ENCODE results near the gene CLASP2.

Gene CLASP2

GRCh38 chr3:33526787-33527186 is 191.3 kb downstream of the CLASP2 start:
- Histone ChIP-seq H3K4me1 (ENCODE audit: control insufficient read depth, insufficient read depth, low read length) (no peaks in the 10 kb centered on the region), H3K4me3 (ENCODE audit: low read depth, low read length) (no peak overlapping the region), H3K9ac (ENCODE audit: low read depth, low read length) (no peak overlapping the region), H3K36me3 (ENCODE audit: control insufficient read depth, insufficient read depth, low read length) (no peaks in the 10 kb centered on the region), H3K27me3 (ENCODE audit: control insufficient read depth, insufficient read depth, low read length) (no peaks in the 10 kb centered on the region), H3K9me3 (ENCODE audit: control insufficient read depth, insufficient read depth, low read length) (no peaks in the 10 kb centered on the region)

- H3K36me3 ChIP-seq (ENCODE audit: control insufficient read depth, insufficient read depth, low read length) = no peaks in the 10 kb centered on the region
- H3K27me3 ChIP-seq (ENCODE audit: control insufficient read depth, insufficient read depth, low read length) = no peaks in the 10 kb centered on the region
- H3K9ac ChIP-seq (ENCODE audit: low read depth, low read length) = no peak overlapping the region
- H3K9me3 ChIP-seq (ENCODE audit: control insufficient read depth, insufficient read depth, low read length) = no peaks in the 10 kb centered on the region
- H3K4me1 ChIP-seq (ENCODE audit: control insufficient read depth, insufficient read depth, low read length) = no peaks in the 10 kb centered on the region
- H3K4me3 ChIP-seq (ENCODE audit: low read depth, low read length) = no peak overlapping the region
Observed at GRCh38 chr3:33525232-33525631, 192.8 kb downstream of the CLASP2 start.

- H3K9ac ChIP-seq (ENCODE audit: low read depth, low read length) = no peak overlapping the region
- no peaks in the 10 kb centered on the region for H3K36me3 ChIP-seq (ENCODE audit: control insufficient read depth, insufficient read depth, low read length)
- no peaks in the 10 kb centered on the region for H3K9me3 ChIP-seq (ENCODE audit: control insufficient read depth, insufficient read depth, low read length)
- no peaks in the 10 kb centered on the region for H3K27me3 ChIP-seq (ENCODE audit: control insufficient read depth, insufficient read depth, low read length)
- no peaks in the 10 kb centered on the region for H3K4me1 ChIP-seq (ENCODE audit: control insufficient read depth, insufficient read depth, low read length)
- H3K4me3 ChIP-seq (ENCODE audit: low read depth, low read length) = no peak overlapping the region
Observed at GRCh38 chr3:33523093-33523667, 194.9 kb downstream of the CLASP2 start.

- Histone ChIP-seq H3K27me3 (ENCODE audit: control insufficient read depth, insufficient read depth, low read length) (no peaks in the 10 kb centered on the region), H3K9ac (ENCODE audit: low read depth, low read length) (no peak overlapping the region), H3K4me1 (ENCODE audit: control insufficient read depth, insufficient read depth, low read length) (no peaks in the 10 kb centered on the region), H3K9me3 (ENCODE audit: control insufficient read depth, insufficient read depth, low read length) (no peaks in the 10 kb centered on the region), H3K36me3 (ENCODE audit: control insufficient read depth, insufficient read depth, low read length) (no peaks in the 10 kb centered on the region), H3K4me3 (ENCODE audit: low read depth, low read length) (no peak overlapping the region)
Observed at GRCh38 chr3:33521736-33522135, 196.3 kb downstream of the CLASP2 start.

- Histone ChIP-seq H3K9me3 (ENCODE audit: control insufficient read depth, insufficient read depth, low read length) (no peaks in the 10 kb centered on the region), H3K4me3 (ENCODE audit: low read depth, low read length) (no peak overlapping the region), H3K27me3 (ENCODE audit: control insufficient read depth, insufficient read depth, low read length) (no peaks in the 10 kb centered on the region), H3K9ac (ENCODE audit: low read depth, low read length) (no peak overlapping the region), H3K36me3 (ENCODE audit: control insufficient read depth, insufficient read depth, low read length) (peaks cover 7% of the 10 kb centered on the region), H3K4me1 (ENCODE audit: control insufficient read depth, insufficient read depth, low read length) (no peaks in the 10 kb centered on the region)
Observed at GRCh38 chr3:33513262-33513863, 204.7 kb downstream of the CLASP2 start.

- Histone ChIP-seq H3K4me3 (ENCODE audit: low read depth, low read length) (no peak overlapping the region), H3K4me1 (ENCODE audit: control insufficient read depth, insufficient read depth, low read length) (no peaks in the 10 kb centered on the region), H3K9ac (ENCODE audit: low read depth, low read length) (no peak overlapping the region), H3K36me3 (ENCODE audit: control insufficient read depth, insufficient read depth, low read length) (peaks cover 9% of the 10 kb centered on the region), H3K9me3 (ENCODE audit: control insufficient read depth, insufficient read depth, low read length) (peaks cover 4% of the 10 kb centered on the region), H3K27me3 (ENCODE audit: control insufficient read depth, insufficient read depth, low read length) (no peaks in the 10 kb centered on the region)
Observed at GRCh38 chr3:33505027-33505426, 213.0 kb downstream of the CLASP2 start.

GRCh38 chr3:33496449-33496848 is 221.6 kb downstream of the CLASP2 start:
- no peaks in the 10 kb centered on the region for H3K36me3 ChIP-seq (ENCODE audit: control insufficient read depth, insufficient read depth, low read length)

GRCh38 chr3:33491721-33492120 is 226.3 kb downstream of the CLASP2 start:
- H3K27me3 ChIP-seq (ENCODE audit: control insufficient read depth, insufficient read depth, low read length) = no peaks in the 10 kb centered on the region
- no peak overlapping the region for H3K4me3 ChIP-seq (ENCODE audit: low read depth, low read length)
- H3K36me3 ChIP-seq (ENCODE audit: control insufficient read depth, insufficient read depth, low read length) = no peaks in the 10 kb centered on the region
- no peak overlapping the region for H3K9ac ChIP-seq (ENCODE audit: low read depth, low read length)
- no peaks in the 10 kb centered on the region for H3K9me3 ChIP-seq (ENCODE audit: control insufficient read depth, insufficient read depth, low read length)
- H3K4me1 ChIP-seq (ENCODE audit: control insufficient read depth, insufficient read depth, low read length) = no peaks in the 10 kb centered on the region

More at GRCh38 chr3:33496449-33496848, 221.6 kb downstream of the CLASP2 start:
- Histone ChIP-seq H3K9me3 (ENCODE audit: control insufficient read depth, insufficient read depth, low read length) (no peaks in the 10 kb centered on the region), H3K9ac (ENCODE audit: low read depth, low read length) (no peak overlapping the region), H3K4me3 (ENCODE audit: low read depth, low read length) (no peak overlapping the region), H3K27me3 (ENCODE audit: control insufficient read depth, insufficient read depth, low read length) (no peaks in the 10 kb centered on the region), H3K4me1 (ENCODE audit: control insufficient read depth, insufficient read depth, low read length) (no peaks in the 10 kb centered on the region)

GRCh38 chr3:33490641-33491241 is 227.3 kb downstream of the CLASP2 start:
- Histone ChIP-seq H3K9me3 (ENCODE audit: control insufficient read depth, insufficient read depth, low read length) (no peaks in the 10 kb centered on the region), H3K4me3 (ENCODE audit: low read depth, low read length) (no peak overlapping the region), H3K9ac (ENCODE audit: low read depth, low read length) (no peak overlapping the region), H3K36me3 (ENCODE audit: control insufficient read depth, insufficient read depth, low read length) (no peaks in the 10 kb centered on the region), H3K27me3 (ENCODE audit: control insufficient read depth, insufficient read depth, low read length) (no peaks in the 10 kb centered on the region), H3K4me1 (ENCODE audit: control insufficient read depth, insufficient read depth, low read length) (no peaks in the 10 kb centered on the region)

GRCh38 chr3:33488683-33489082 is 229.4 kb downstream of the CLASP2 start:
- H3K9ac ChIP-seq (ENCODE audit: low read depth, low read length) = no peak overlapping the region
- no peak overlapping the region for H3K4me3 ChIP-seq (ENCODE audit: low read depth, low read length)
- no peaks in the 10 kb centered on the region for H3K36me3 ChIP-seq (ENCODE audit: control insufficient read depth, insufficient read depth, low read length)
- H3K4me1 ChIP-seq (ENCODE audit: control insufficient read depth, insufficient read depth, low read length) = no peaks in the 10 kb centered on the region
- H3K27me3 ChIP-seq (ENCODE audit: control insufficient read depth, insufficient read depth, low read length) = no peaks in the 10 kb centered on the region
- no peaks in the 10 kb centered on the region for H3K9me3 ChIP-seq (ENCODE audit: control insufficient read depth, insufficient read depth, low read length)

GRCh38 chr3:33488246-33488645 is 229.8 kb downstream of the CLASP2 start:
- H3K4me1 ChIP-seq (ENCODE audit: control insufficient read depth, insufficient read depth, low read length) = no peaks in the 10 kb centered on the region
- no peaks in the 10 kb centered on the region for H3K27me3 ChIP-seq (ENCODE audit: control insufficient read depth, insufficient read depth, low read length)
- H3K9ac ChIP-seq (ENCODE audit: low read depth, low read length) = no peak overlapping the region
- H3K4me3 ChIP-seq (ENCODE audit: low read depth, low read length) = no peak overlapping the region
- no peaks in the 10 kb centered on the region for H3K9me3 ChIP-seq (ENCODE audit: control insufficient read depth, insufficient read depth, low read length)
- H3K36me3 ChIP-seq (ENCODE audit: control insufficient read depth, insufficient read depth, low read length) = no peaks in the 10 kb centered on the region

- H3K9ac ChIP-seq (ENCODE audit: low read depth, low read length) = no peak overlapping the region
- no peak overlapping the region for H3K4me3 ChIP-seq (ENCODE audit: low read depth, low read length)
- H3K27me3 ChIP-seq (ENCODE audit: control insufficient read depth, insufficient read depth, low read length) = no peaks in the 10 kb centered on the region
- no peaks in the 10 kb centered on the region for H3K36me3 ChIP-seq (ENCODE audit: control insufficient read depth, insufficient read depth, low read length)
- peaks cover 5% of the 10 kb centered on the region for H3K9me3 ChIP-seq (ENCODE audit: control insufficient read depth, insufficient read depth, low read length)
- no peaks in the 10 kb centered on the region for H3K4me1 ChIP-seq (ENCODE audit: control insufficient read depth, insufficient read depth, low read length)
Observed at GRCh38 chr3:33482111-33482521, 235.9 kb downstream of the CLASP2 start.
